GM15510 (cell line): Measurements from ENCODE around the gene POU2F2.

Source experiments
- POLR2A ChIP-seq: IDR thresholded peaks from 3 replicates; pipeline ENCODE4 v1.6.1; 2011; ENCODE audit warnings: borderline replicate concordance; ENCODE audit not compliant: insufficient read length; ENCODE audit errors: extremely low read depth

The POU2F2 gene

GRCh38 chr19:42075364-42075615, 57.0 kb downstream of the POU2F2 start:
- TF ChIP-seq POLR2A = no peak

DNA sequence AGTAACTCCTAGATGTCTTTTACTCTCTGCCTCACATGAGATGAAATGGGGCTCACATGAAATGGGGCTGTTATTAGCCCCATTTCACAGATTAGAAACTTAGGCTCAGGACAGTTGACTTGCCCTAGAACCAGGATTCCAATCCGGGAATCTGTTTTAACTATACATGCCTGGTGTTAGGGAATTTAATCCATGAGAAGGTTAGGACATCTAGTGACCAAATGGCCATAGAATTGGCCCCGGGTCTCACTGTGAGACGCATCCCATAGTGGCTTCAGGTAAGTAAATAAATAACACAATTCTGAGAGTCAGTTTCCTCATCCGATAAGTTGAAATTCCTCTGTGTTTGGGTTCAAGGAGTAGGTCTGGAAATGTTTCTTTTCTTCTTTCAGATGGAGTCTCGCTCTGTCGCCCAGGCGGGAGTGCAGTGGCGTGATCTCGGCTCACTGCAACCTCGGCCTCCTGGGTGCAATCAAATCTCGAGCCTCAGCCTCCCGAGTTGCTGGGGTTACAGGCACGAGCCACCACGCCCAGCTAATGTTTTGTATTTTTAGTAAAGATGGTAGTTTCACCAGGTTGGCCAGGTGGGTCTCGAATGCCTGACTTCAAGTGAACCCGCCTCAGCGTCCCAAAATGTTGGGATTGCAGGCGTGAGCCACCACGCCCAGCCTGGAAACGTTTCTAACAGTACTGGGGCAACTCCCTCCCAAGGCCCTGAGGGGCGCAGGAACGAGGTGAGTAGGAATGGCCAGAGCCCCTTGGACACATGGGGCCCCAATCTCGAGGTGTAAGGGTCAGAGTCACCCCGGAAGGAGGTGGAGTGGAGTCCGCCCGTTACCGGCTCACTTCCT, 57.5 kb downstream of the POU2F2 start:
- no peak for TF ChIP-seq POLR2A

DNA sequence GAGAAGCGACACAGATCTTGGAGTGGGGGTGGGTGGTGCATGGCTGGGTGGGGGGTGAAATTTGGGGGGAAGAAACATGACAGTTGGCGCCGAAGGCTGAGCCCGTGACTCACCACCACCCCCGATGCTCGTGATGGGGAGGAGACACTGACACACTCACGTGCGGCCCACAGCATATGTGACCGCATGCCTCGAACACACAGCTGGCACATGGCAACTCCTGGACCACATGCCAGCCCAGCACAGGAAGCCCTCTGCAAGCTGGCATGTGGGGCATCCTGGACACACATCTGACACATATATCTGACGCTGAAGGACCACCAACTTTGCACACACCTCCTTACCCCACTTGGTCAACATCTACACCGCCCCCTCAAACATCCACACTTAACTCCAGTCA, 61.0 kb downstream of the POU2F2 start:
- no peak for TF ChIP-seq POLR2A

DNA sequence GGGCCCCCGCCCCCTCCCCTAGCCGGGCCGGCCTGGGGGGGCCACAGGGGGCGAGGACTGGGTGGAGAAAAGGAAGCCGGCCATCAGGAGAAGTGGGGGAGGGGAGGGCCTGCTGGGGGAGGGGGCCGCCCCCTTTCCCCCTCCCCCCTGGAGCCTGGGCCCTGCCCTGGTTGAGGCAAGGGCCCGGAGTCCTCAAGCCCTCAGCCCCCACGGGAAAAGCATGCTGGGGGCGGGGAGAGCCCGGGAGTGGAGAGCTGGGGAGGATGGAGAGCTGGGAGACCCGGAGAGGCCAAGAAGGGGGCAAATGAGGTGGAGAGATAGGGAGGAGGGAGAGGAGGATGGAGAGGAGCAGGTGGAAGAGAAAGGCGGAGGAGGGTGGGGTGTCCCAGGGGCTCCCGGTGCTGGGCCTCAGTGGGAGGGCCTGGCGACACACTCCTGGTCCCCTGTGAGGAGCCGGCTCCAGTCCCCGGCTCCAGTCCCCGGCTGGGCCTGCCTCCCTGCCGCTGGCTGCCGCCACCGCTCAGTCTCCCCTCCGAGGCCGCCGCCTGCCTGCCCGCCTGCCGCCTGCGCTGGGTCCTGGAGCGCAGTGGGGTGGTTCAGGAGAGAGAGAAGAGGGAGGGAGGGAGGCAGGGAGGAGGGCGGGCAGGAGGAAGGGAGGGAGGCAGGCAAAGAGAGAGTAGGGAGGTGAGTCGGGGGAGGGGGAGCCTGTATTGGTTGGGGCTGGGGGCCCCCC, 62.5 kb downstream of the POU2F2 start, which contains the start of gene GRIK5:
GRIK5 (minus strand) TSS at position 588 of the 733 bp plus-strand sequence. CDS start 4,436 bp downstream, outside the sequence.
- no peak for TF ChIP-seq POLR2A

DNA sequence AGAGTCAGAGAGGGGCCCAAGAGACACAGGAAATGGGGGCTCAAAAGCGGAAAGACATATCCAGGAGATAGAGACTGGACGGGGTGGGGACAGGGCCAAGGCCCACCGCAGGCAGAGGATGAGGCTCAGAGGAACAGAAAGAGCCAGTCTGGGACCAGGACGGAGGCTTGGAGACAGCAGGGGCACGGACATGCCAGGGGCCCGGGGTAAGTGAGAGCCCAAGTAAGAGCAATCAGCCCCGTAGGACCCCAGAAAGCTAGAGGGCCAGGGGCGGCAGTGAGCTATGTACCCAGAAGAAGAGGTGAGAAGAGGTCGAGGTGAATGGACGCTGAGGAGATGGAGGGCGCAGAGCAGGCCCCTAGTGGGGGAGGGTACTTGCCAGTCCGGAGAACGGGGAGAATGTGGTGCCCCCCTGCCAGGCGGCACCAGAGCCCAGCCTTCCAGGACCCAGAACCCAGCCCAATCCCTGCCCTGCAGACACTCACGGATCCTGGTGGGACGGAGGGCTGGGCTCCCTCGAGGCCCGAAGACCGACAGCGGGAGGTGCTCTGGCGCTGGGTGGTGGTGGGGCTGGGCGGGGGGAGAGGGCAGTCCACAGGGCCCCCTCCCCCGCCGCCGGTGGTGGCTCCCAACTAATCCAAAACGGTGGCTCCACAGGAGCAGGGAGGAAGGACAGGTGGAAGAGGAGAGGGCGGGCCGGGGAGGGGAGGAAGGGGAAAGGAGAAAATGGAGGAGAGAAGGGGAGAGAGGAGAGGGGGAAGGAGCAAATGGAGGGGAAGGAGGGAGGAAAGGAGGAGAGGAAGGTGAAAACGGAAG, 63.3 kb downstream of the POU2F2 start:
- TF ChIP-seq POLR2A = no peak

- no peak for TF ChIP-seq POLR2A
These were observed 63.9 kb downstream of the POU2F2 start for GRCh38 chr19:42068361-42068755.

GRCh38 chr19:42067315-42067888, 64.8 kb downstream of the POU2F2 start:
- TF ChIP-seq POLR2A = no peak

DNA sequence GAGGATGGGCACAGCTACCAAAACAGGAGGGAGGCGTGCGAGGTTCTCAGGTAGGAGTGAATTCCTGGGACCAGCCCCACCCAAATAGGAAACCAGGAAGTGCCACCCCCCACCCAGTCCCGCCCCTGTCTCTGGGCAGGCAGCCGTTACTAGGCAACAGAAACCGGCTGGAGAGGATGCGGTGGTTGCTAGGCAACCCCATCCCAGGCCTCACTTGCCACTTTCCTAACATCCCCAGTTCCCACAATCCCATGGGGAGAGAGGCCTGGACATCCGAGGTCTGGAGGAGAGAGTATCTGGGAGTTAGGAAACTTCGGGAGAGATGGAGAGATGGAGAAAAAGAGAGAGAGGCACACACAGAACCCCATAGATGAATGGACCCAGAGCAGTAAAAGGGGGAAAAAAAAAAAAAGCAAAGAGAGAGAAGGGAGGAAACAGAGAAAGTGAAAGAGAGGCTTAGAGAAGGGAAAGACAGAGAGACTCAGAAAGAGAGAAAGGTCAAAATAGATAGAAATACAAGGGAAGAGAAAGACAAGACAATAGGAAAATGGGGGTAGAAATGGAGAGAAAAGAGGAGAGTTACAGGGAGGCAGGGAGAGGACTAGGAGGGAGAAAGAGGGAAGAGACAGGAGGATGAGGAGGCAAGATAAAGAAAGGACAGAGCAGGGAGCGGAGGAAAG, 66.0 kb downstream of the POU2F2 start:
- no peak for TF ChIP-seq POLR2A

GRCh38 chr19:42065511-42065910, 66.7 kb downstream of the POU2F2 start:
- TF ChIP-seq POLR2A = no peak

DNA sequence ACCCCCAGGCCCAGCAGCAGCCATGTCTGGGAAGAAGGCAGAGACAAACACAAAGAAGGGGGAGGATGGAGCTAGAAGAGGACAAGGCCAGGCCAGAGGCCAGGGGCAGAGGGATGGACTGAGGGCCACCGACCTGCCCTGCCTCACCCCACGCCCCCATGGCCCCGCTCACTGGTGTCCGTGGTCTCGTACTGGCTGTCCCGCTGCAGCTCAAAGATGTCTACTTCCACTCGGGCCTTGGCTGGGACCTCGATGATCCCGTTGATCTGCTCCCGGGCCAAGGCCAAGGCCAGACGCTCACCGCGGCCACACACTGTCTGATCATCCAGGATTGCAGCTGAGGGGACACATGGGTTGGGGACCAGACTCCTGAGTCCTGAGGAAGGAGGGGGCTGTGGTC, 67.2 kb downstream of the POU2F2 start:
- no peak for TF ChIP-seq POLR2A

DNA sequence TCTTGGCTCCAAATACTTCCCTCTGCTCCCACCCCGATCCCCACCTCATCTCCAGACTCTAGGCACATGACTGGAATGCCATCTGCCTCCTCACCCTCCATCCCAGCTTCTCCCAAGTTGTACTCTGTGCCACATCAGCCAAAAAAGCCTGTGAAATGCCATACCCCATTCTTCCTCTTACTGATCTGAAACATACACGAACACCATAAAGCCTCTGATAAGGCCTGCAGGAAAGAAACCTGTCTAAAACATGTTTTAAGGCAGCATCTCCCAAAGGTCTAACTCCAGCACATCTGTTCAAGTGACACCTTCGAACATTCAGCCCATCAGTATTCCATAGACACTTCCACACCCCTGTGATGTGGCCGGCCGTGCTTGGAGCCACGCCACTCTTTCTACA, 67.8 kb downstream of the POU2F2 start:
- TF ChIP-seq POLR2A = no peak

- TF ChIP-seq POLR2A = no peak
These were observed 69.9 kb downstream of the POU2F2 start for GRCh38 chr19:42062381-42062780.

- no peak for TF ChIP-seq POLR2A
These were observed 72.1 kb downstream of the POU2F2 start for GRCh38 chr19:42060117-42060516.

DNA sequence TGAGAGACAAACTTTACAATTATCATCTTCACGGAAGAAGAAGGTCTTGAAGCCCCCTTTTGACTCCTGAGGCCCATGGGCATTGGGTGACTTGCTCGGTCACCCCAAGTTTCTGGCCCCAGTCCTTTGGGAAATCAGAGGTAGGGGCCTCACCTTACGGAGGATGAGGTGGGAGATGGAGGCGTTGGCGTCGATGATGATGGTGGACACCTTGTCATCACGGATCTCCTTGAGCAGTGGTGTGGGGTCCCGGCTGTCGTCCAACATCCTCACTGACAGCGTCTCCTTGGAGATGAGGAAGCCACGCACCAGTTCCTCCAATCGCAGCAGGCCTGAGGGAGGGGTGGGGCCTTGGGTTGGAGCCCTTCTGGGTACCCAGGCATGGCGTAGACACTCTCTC, 73.0 kb downstream of the POU2F2 start:
- no peak for TF ChIP-seq POLR2A

DNA sequence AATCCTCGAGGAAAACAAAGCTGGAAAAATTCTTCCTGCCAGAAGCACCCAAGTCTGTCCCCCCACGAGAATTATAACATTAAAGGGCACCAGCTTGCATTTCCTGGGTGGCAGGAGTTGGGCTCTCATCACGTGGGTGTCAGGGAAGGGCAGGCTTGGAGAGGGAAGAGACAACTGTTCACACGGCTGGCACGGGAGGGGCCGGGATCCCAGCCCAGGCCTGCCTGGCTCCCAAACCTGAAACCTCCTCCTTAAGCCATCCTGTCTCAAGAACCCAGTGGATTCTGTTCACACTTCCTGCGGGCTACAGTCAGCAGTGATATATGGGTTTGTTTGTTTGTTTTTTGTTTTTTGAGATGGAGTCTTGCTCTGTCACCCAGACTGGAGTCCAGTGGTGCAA, 74.4 kb downstream of the POU2F2 start:
- no peak for TF ChIP-seq POLR2A

DNA sequence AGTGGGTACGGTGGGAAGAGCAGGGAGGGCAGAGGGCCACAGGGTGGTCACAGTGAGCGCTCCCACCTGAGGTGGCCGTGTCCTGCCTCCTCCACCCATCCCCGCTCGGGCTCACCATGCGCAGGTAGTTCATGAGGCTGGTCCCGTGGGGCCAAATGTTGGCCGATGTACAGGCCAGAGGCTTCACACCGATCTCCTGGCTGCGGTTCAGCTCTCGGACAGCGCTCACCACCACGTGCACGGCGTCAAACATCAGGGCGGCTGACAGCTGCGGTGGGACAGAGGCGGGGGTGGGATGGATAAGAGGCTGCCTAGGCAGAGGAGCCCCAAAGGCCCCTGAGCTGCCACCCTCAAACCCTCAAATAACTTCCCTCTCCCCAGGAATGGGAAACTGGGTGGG, 78.0 kb downstream of the POU2F2 start:
- no peak for TF ChIP-seq POLR2A
